ENCODE data around the gene CCDC47. TPM values are rescaled to one million over a fixed set of nuclear protein-coding genes. Genes with fewer than 3 reads are reported as not detected.

CCDC47 gene
- total RNA-seq, 2 donors from 2014 or later = 57.3 to 65.7 TPM

DNA sequence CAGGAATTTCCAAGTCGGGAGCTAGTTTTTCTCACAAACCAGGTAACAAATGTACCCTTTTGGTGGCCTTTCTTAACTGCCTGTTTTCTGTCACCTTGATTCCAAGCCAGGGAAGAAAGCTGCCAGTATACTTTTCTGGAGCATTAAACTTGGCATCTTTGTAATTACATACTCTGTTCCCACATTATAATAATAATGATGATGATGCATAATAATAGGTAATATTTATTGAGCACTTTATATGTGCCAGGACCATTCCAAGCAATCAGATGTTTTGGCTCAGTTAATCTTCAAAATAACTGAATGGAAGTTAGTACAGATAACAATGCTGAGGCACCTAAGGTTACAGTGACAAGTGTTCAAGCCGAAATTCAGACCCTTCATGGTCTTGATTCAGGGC, 42.7 kb upstream of the CCDC47 start:
- Mint-ChIP-seq H3K27me3 (ENCODE audit: insufficient read depth) (no peaks in the 10 kb centered on the region), H3K4me3 (no peak overlapping the region), H3K4me1 (peaks cover 3% of the 10 kb centered on the region), H3K9me3 (no peaks in the 10 kb centered on the region), H3K27ac (no peak overlapping the region), H3K36me3 (ENCODE audit: low read depth) (peaks cover 97% of the 10 kb centered on the region)
- Histone ChIP-seq H3K27me3 (ENCODE audit: control insufficient read depth, insufficient read depth, low read length, poor library complexity, severe bottlenecking) (no peaks in the 10 kb centered on the region), H3K4me1 (ENCODE audit: control insufficient read depth, insufficient read depth, low read length) (no peaks in the 10 kb centered on the region), H3K27ac (ENCODE audit: low read depth, low read length) (no peak overlapping the region), H3K9me3 (ENCODE audit: control insufficient read depth, low read length) (no peaks in the 10 kb centered on the region), H3K36me3 (ENCODE audit: control insufficient read depth, insufficient read depth, low read length) (peaks cover 98% of the 10 kb centered on the region), H3K9ac (ENCODE audit: extremely low read depth, low read length, poor library complexity, severe bottlenecking) (no peak overlapping the region), H3K4me3 (ENCODE audit: low read length) (no peak overlapping the region)
- no peak for DNase-seq
- TF ChIP-seq, protein P1, sequence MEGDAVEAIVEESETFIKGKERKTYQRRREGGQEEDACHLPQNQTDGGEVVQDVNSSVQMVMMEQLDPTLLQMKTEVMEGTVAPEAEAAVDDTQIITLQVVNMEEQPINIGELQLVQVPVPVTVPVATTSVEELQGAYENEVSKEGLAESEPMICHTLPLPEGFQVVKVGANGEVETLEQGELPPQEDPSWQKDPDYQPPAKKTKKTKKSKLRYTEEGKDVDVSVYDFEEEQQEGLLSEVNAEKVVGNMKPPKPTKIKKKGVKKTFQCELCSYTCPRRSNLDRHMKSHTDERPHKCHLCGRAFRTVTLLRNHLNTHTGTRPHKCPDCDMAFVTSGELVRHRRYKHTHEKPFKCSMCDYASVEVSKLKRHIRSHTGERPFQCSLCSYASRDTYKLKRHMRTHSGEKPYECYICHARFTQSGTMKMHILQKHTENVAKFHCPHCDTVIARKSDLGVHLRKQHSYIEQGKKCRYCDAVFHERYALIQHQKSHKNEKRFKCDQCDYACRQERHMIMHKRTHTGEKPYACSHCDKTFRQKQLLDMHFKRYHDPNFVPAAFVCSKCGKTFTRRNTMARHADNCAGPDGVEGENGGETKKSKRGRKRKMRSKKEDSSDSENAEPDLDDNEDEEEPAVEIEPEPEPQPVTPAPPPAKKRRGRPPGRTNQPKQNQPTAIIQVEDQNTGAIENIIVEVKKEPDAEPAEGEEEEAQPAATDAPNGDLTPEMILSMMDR (conservative IDR thresholded peaks at IDR 0.05) = no peak
- 94 to 100% methylated on average over 1 to 2 of the region's 2 CpGs for WGBS, 2 experiments (ENCODE audit: insufficient coverage in 1 of 2, insufficient read length in 1 of 2)

GRCh38 chr17:63809970-63810369, 36.6 kb upstream of the CCDC47 start:
- Mint-ChIP-seq H3K27ac (peak overlapping the region; percentile 69), H3K4me3 (no peak overlapping the region), H3K4me1 (peaks cover 3% of the 10 kb centered on the region), H3K36me3 (ENCODE audit: low read depth) (peaks cover 87% of the 10 kb centered on the region), H3K27me3 (ENCODE audit: insufficient read depth) (no peaks in the 10 kb centered on the region), H3K9me3 (no peaks in the 10 kb centered on the region)
- Histone ChIP-seq H3K27ac (ENCODE audit: low read depth, low read length) (no peak overlapping the region), H3K9ac (ENCODE audit: extremely low read depth, low read length, poor library complexity, severe bottlenecking) (no peak overlapping the region), H3K4me3 (ENCODE audit: low read length) (no peak overlapping the region), H3K27me3 (ENCODE audit: control insufficient read depth, insufficient read depth, low read length, poor library complexity, severe bottlenecking) (no peaks in the 10 kb centered on the region), H3K4me1 (ENCODE audit: control insufficient read depth, insufficient read depth, low read length) (no peaks in the 10 kb centered on the region), H3K36me3 (ENCODE audit: control insufficient read depth, insufficient read depth, low read length) (peaks cover 99% of the 10 kb centered on the region), H3K9me3 (ENCODE audit: control insufficient read depth, low read length) (no peaks in the 10 kb centered on the region)
- WGBS, 2 experiments (ENCODE audit: insufficient coverage in 1 of 2, insufficient read length in 1 of 2) = 97 to 100% methylated on average over 4 to 8 of the region's 9 CpGs
- TF ChIP-seq, protein P1 (conservative IDR thresholded peaks at IDR 0.05) = no peak
- DNase-seq = no peak

DNA sequence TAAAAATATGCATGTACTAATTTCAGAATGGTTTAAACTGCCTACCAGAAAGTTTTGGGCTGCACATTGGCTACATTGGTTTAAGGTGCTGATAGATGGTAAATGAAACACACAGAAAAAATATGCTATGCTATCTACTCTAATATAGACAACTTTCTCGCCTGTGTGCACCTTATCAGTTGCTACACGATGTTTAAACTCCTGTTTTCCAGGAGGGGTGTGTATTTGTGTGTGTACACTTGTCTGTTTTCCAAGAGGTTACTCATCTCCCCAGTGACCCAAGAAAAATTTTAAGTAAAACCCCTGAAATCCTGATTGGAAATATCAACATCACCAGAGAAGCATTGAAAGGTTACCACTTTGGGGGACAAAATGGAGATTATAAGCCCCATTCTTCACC, 32.2 kb upstream of the CCDC47 start:
- Histone ChIP-seq H3K9me3 (ENCODE audit: control insufficient read depth, low read length) (no peaks in the 10 kb centered on the region), H3K4me3 (ENCODE audit: low read length) (no peak overlapping the region), H3K9ac (ENCODE audit: extremely low read depth, low read length, poor library complexity, severe bottlenecking) (no peak overlapping the region), H3K27ac (ENCODE audit: low read depth, low read length) (no peak overlapping the region), H3K36me3 (ENCODE audit: control insufficient read depth, insufficient read depth, low read length) (peaks cover 99% of the 10 kb centered on the region), H3K27me3 (ENCODE audit: control insufficient read depth, insufficient read depth, low read length, poor library complexity, severe bottlenecking) (no peaks in the 10 kb centered on the region), H3K4me1 (ENCODE audit: control insufficient read depth, insufficient read depth, low read length) (no peaks in the 10 kb centered on the region)
- Mint-ChIP-seq H3K27ac (no peak overlapping the region), H3K4me3 (no peak overlapping the region), H3K9me3 (no peaks in the 10 kb centered on the region), H3K4me1 (no peaks in the 10 kb centered on the region), H3K27me3 (ENCODE audit: insufficient read depth) (no peaks in the 10 kb centered on the region), H3K36me3 (ENCODE audit: low read depth) (peaks cover 69% of the 10 kb centered on the region)
- TF ChIP-seq, protein P1 (conservative IDR thresholded peaks at IDR 0.05) = no peak
- 100% methylated on average over 1 to 2 of the region's 2 CpGs for WGBS, 2 experiments (ENCODE audit: insufficient coverage in 1 of 2, insufficient read length in 1 of 2)
- DNase-seq = no peak

Measured in endodermal cell (in vitro differentiated cells).